HG03558 (cell line): ENCODE measurements around the gene SLC5A3.

Experiments used
- ATAC-seq: cut with Tn5 transposase; IDR thresholded peaks from one replicate; pipeline ENCODE4 v1.9.1; 2021; ENCODE audit warnings: moderate number of reproducible peaks; ENCODE audit not compliant: unreplicated experiment; ENCODE audit errors: extremely low read depth

SLC5A3 gene

DNA sequence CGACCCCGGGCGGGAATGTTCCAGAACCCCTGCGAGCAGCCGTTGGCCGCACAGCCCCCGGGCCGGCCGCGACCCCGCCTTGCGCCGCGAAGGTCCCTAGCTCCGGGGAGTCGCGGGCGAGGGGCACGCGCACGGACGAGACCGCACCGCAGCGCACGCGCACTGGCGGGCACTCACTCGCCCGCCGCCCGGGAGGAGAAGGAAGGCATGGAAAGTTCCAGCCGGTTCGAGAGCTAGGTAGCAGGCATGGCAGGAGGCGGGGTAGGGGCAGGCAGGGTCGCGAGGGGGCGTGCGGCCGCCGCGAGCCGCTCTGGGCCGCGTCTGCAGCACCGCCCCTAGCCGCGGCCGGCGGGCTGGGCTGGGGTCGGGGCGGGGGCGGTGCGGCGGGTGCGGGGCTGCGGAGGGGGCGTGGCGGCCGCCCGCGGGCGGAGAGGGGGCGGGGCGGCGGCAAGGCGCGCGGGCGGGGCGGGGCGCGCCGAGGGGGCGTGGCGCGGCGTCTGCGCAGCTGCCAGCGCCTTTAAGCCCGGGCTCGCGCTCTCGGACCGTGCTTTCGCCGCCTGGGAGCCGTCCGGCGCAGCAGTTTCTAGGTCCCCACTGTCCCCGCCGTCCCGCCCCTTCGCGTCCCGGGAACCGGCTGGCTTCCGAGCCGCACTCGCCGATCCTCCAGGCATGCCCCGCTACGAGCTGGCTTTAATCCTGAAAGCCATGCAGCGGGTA, at the start of gene SLC5A3, which contains the start of gene MRPS6:
Gene SLC5A3 (plus strand): TSS at position 547 of the 717 bp plus-strand sequence. CDS start 21,621 bp downstream, outside the sequence.
Gene MRPS6 (plus strand): TSS at position 547 of the 717 bp plus-strand sequence. CDS start 123 bp downstream, at position 670.
- ATAC-seq = peak; percentile 45

DNA sequence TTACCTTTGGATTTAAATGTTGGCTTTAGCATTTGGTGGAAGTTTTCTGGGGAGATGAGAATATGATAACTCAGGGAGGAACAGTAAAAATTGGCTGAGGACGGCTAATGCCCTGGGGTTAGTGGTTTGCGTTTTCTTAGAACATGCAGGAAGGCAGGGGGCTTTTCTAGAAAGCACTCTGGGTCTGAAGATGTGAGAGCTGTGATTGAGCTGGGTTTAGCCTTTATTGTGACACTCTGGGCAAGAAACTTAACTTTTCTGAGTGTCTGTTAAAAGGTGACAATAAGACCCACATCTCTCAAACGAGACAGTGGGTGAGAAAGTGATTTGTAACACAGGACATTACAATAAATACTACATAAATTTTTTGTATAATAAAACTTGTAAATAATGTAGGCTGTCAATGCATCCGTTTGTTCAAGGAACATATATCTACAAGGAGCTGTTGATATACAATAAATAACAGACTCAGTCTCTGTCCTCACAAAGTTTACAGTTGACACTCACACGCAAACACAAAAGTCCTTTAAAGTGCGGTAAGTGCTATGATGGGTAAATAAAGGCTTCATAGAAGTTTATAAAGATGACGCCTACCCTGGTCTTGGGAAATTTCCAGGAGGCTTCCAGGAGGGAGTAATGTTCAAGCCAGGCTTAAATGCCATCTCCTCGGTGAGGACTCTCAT, 49.5 kb upstream of the SLC5A3 start:
- ATAC-seq = no peak

DNA sequence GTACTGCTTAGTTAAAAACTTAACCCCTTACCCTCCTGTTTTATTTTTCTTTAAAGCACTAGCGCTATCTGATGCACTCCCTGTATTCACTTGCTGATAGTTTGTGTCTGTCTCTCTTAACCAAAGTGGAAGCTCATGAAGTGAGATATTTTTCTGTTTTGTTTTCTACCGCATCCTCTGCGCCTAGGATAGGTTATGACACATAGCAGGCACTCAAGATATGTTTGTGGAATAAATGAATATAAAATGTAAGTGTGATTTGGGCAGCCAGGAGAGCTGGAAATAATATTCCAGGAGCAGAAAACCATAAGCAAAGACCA, 49.0 kb upstream of the SLC5A3 start:
- no peak for ATAC-seq

DNA sequence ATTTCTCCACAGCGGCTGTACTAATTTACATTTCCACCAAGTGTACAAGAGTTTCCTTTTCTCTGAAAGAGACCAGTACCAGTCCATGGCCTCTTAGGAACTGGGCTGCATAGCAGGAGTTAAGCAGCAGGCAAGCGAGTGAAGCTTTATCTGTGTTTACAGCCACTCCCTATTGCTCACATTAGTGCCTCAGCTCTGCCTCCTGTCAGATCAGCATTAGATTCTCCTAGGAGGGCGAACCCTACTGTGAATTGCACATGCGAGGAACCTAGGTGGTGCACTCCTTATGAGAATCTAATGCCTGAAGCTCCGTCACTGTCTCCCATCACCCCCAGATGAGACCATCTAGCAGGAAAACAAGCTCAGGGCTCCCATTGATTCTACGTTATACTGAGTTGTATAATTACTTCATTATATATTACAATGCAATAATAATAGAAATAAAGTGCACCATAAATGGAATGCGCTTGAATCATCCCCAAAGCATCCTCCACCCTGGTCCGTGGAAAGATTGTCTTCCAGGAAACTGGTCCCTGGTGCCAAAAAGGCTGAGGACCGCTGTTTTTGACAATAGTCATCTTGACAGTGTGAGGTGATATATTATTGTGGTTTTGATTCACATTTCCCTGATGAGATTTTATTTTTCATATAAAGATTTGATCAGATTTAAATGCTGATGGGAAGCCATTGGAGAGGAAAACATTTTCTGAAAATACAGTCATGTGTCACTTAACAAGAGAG, 45.5 kb upstream of the SLC5A3 start:
- no peak for ATAC-seq

DNA sequence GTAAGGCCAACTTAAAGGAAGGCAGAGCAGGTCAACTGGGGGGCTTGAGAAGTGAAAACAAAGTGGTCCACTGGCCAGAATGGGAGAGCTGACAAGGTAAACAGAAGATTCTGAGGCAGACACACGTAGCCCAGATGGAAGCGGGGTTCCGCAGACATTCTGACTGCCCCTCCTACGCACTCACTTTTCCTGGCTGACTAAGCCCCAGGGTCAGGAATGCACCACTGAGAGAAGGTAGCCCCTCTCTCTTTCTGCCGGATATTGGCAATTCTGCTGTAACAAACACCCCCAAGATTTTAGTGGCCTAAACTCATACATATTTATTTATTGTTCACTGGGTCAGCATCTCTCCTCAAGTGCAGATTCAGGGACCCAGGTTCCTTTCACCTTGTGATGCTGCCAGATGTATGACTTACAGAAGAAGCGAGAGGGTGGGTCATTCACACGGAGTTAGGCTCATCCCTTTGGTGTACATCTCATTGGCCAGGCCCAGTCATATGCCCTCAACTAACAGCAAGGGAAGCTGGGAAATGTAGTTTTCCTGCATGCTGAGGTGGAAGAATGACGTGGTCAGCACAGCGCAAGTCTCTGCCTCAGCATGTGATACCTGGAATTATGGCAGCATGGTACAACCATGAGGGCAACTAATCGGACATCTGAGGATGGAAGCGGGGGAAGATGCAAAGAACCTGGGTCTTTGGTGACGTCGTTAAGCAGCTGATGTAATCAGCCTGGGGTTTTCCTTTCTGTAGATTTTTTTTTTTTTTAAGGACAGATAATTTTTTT, 43.4 kb upstream of the SLC5A3 start:
- ATAC-seq = no peak

DNA sequence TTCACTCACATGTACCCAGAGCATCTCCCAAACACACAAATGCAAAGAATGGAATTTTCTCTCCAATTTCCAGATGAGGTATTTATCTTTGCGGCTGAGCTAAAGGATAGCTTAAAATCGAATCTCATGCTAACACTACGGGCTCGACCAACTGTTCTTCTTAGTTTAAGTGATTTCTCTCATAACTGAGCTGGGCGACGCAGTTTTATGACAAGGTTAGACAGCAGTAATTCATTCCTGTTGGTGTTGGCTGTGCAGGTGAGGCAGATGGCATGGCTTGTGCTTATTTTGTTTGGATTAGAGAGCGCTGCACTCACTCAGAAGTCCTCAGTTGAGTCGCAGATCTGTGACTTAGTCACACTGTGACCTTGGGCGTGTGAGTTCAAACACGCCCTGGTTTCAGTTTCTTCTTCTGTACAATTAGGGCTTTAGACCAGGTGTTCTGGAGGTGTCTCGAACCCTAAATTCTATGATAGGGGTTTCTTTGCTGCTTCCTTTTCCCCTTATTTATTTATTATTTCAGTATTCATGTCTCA, 41.5 kb upstream of the SLC5A3 start:
- no peak for ATAC-seq

DNA sequence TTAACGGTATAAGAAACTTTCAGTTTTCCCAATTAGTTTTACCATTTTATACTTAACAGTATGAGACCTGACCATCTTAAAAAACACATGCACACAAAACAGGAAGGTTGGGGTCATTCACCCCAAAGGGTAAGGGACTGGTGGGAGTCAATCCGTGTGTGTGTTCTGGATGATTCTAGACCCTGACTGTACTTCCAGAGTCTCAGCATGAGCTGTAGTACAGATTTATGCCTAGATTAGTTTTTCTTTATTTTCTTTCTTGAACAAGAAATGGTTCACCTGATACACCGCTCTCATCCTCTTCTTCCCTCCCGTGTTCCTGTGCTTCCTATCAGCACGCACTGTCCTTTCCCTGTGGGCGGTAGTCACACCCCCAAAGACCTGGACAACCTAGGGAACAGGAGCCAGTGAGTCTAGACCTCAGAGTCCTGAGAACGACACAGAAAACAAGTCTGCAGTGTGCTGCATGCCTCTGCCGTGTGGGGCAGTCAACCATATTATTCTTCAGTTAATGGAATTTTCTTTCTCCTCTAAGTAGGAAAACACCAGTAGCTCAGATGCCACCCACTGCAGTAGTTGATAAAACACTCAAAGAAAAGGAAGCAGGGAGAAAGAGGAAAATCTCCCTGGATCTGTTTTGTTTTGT, 38.9 kb upstream of the SLC5A3 start:
- ATAC-seq = no peak

DNA sequence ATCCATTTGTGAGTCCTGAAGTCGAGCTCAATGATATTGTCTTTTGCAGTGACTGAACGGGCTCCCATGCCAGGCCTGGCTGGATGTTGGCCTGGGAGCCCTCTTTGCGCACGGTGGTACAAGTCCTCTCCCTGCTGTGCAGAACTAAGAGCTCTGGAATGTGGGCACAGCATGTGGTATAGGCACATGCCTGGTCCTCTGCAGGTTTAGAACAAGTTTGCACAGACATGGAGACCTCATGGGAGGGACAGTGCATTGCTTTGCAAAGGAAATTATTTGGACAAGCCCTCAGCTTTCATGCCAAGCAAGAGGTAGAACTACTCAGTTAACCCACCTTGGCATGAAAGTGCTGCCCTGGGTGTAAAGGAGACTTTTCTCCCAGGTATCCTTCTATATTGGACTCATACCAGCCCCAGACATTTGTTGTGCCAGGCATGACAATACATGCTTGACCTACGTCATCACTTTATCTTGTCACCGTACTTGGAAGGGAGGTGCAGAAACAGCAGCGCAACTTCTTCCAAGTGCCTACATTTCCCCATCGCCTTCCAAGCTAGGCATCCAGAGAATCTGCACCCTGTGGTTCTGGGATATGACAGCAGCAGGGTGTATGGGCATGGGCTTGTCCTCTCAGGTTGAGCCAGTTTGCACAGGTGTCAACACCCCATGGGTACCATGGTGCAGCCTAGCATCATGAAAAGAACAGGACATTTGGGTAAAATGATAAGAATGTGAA, 37.6 kb upstream of the SLC5A3 start:
- no peak for ATAC-seq

DNA sequence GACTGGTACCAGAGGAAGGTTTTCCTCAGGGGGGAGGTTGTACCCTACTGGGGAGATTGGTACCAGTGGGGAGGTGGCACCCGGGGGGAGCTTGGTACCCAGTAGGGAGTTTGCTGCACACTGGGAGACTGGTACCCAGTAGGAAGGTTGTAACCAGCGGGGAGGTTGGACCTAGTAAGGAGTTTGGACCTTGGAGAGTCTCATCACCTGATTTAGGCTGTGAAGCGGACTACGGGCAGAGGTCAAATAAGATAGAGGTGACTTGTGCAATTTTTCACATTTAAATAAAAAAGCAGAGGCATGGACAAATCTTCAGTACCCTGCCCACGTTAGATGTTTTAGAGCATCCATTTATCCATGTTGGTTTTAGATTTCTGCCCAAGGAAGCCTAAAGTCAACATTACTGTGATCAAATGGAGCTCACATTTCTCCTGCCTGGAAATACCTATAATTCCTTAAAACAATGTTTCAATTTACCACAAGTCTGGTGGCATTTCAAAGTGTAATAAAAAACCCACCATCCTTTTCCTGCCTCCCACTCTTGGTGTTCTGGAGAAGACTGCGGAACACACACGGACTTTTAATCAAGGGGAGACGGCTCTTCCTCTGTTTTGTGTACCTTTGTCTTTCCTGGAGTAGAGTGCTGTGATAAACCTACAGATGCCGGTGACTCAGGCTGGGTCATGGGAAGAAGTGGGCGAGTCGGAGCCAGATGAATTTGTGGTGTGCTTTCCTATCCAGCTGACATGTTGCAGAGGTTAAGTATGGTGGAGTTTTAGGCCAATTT, 36.2 kb upstream of the SLC5A3 start:
- no peak for ATAC-seq

DNA sequence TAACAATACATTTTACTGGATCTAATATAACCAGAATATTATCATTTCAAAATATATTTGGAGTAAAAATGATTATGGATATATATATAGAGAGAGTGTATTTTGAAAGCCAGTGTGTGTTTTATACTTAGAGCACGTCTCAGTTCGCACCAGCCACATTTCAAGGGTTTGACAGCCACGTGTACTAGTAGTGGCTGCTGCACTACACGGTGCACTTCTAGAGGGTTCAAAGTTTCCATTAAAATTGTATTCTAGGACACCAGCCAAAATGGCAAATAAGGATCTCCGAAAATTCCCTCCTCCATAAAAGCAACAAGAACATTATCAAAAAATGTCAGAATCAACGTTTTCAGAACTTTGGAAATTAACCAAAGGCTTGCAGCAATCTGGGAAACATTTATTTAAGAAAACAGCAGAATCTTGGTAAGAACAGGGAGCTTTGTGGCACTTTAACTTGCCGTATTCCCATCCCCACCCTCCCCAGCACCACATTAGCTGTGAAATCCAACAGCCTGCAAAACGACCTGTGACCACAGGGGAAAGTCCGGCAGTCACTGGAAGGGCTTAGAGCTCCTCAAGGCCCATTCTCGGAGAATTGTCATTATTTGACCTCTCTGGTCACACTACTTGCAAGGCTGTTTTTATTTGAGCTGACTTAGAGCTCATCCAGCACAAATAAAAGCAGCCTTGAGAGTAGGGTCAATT, 33.5 kb upstream of the SLC5A3 start:
- no peak for ATAC-seq

DNA sequence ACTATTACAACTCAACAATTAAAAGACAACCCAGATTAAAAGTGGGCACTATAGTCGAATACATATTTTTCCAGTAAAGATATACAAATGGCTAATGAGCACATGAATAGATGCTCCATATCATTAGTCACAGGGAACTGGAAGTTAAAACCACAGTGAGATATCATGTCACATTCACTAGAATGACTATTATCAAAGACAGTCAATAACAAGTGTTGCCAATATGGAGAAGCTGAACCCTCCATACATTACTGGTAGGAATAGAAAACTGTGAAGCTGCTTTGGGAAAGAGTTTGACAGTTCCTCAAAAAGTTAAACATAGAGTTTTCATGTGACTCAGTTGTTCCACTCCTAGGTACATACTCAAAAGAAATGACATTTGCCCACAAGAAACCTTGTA, 30.6 kb upstream of the SLC5A3 start:
- ATAC-seq = no peak

DNA sequence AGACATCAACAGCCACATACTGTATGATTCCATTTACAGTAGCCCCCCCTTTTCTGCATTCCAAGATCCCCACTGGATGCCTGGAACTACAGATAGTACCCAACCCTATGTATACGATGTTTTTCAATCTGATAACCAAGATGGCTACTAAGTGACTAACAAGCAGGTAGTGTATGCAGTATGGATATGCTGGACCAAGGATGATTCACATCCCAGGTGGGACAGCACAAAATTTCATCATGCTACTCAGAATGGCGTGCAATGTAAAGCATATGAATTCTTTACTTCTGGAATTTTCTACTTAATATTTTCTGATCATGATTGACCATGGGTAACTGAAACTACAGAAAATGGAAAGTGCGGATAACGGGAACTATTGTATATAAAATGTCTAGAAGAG, 30.0 kb upstream of the SLC5A3 start:
- ATAC-seq = no peak

DNA sequence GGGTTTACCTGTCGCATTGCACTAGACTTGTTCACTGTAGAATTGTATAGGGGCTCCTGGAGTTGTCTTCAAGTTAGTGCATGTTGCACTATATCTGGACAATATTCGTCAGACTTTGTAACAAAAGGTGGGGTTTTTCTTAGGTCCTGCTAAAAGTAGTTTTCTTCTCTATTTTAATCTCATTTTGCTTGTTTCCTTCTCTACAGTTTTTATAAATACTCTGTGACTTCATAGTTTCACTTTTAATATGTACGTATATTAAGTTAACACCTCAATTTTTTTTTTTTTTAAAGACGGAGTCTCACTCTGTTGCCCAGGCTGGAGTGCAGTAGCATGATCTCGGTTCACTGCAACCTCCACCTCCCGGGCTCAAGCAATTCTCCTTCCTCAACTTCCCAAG, 26.5 kb upstream of the SLC5A3 start:
- ATAC-seq = no peak

DNA sequence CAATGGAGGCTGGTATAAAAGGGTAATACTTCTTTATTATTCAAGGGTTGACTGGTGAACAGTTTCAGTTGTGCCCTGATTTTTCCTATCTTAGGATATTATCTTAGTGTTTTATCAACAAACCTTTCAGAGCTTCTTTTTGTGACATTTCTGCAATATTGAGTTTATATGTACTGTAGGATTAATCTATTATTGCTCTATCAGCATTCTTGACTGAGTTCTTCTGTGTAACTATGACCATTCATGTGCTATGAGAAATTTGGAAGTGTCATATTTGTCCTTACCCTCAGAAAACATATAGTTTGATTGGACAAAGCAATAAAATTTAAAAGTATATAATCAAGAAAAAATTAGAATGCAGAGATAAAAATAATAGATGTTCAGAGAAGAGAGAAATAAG, 25.5 kb upstream of the SLC5A3 start:
- ATAC-seq = no peak

DNA sequence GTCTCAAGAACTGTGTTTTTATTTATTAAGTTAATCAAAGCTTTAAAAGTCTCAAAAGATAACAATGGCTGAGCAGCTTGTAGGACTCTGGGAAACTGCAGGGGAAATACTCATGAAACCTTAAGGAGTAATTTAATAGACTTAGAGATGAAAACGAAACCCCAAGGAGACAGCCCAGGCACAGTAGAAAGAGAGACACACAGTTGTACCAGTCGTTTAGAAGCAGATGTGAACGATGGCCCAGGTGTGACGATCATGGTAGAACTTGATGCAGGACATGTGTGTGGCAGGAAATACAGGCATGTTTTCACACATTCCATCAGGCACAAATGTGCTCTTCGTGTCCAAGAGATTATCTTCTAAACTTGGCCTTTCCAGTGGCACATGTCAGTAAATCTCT, 21.2 kb upstream of the SLC5A3 start:
- ATAC-seq = no peak

DNA sequence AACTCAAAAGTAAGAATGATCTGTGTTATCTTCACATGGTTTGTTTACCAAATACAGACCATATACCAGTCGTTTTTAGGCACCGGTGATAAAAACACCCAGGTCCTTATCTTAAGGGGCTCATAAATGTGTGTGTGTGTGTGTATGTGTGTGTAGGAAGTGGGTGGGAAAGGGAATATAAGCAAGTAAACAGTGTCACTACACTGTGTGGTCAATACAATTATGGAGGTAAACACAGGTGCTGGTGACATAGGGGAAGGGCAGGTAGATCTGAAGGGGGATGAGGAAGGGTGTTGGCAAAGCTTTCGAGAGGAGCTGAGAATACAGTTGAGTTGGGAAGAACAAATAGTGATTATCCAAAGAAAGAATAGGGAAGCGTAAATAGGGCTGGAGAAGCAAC, 19.1 kb upstream of the SLC5A3 start:
- no peak for ATAC-seq

DNA sequence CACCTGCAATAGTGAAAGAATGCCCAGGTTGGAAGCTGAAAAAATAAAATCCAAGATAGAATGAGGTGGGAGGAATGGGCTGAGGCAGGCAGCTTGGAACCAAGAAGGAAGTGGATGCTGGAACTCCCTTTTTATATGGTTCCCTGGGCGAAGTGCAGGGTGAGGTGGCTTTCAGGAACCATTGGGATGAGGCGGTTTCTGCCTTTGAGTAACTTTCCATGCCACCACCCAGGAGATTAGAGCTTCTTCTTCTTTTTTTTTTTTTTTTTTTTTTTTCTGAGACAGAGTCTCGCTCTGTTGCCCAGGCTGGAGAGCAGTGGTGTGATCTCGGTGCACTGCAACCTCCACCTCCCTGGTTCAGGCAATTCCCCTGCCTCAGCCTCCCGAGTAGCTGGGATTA, 17.8 kb upstream of the SLC5A3 start:
- ATAC-seq = no peak

DNA sequence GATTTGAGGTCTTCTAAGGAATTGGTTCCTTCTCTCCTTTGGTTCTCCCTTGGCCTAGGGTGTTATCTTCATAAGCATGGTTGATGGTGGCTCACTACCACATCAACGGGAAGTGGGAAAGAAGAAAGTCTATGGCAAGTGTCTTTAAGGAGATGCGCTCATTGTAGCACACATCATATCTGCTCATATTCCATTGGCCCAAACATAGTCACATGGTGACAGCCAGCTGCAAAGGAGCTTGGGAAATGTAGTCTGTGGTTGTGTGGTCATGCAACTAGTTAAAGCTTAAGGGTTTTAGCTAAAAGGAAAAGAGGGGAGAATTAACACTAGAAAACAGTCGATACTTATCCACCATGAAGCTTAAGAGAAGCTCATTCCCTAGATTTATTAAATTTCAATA, 11.4 kb upstream of the SLC5A3 start:
- no peak for ATAC-seq
